HCT116 (cell line): ENCODE measurements around the gene PGM2L1. TPM values are rescaled to one million over a fixed set of nuclear protein-coding genes. Genes with fewer than 3 reads are reported as not detected.

Source experiments
- ATAC-seq: fragments of 200-7000 bp; cut with Tn5 transposase; 2 replicates; pipeline ENCODE4 v1.9.1; 2020; ENCODE audit warnings: mild to moderate bottlenecking, moderate library complexity
- BruUV-seq: library from RNA; stranded (reverse); fragments of 400-500 nt; replicated peaks from 2 replicates; lab custom pipeline; 2021; lab: Mats Ljungman, UMichigan
- CTCF ChIA-PET: fragments of 300-600 bp; sonication (Branson Sonifier 250); formaldehyde crosslinking; loops from one replicate; lab custom pipeline; 2021; ENCODE audit warnings: antibody characterized with exemption; lab: Charles Lee
- POLR2A ChIA-PET: fragments of 300-600, 350-600 bp; sonication (Branson Sonifier 250); formaldehyde crosslinking; loops from one replicate; lab custom pipeline; 2021; ENCODE audit warnings: antibody characterized with exemption; lab: Charles Lee
- RAD21 ChIA-PET, 2 experiments: fragments of 300-600 bp; sonication (Branson Sonifier 250); formaldehyde crosslinking; loops; one replicate each; lab custom pipeline; 2023; ENCODE audit warnings: low total read pairs in 2 of 2; ENCODE audit not compliant: uncharacterized antibody in 2 of 2, unreplicated experiment in 2 of 2, low non-redundant PET in 1 of 2; lab: Charles Lee
- DNase-seq: peaks from one replicate; pipeline ENCODE4 v3.0.0-alpha.2; 2010; ENCODE audit warnings: low read depth, low spot score
- H2AFZ ChIP-seq: fragments of 200-600 bp; shearing (Covaris generic), sonication (generic); 2 replicates; pipeline ENCODE4 v1.6.1; 2017; ENCODE audit warnings: low read depth, mixed run types, mixed read lengths, antibody characterized with exemption, low read length; ENCODE audit not compliant: poor library complexity, severe bottlenecking
- H3K27ac ChIP-seq: 2 replicates; pipeline ENCODE4 v1.5.1; 2012; ENCODE audit warnings: low read depth, low read length
- H3K27me3 ChIP-seq: fragments of 200-600 bp; sonication (generic); 2 replicates; pipeline ENCODE4 v1.6.1; 2016; ENCODE audit warnings: mixed run types, low read length, mixed read lengths; ENCODE audit not compliant: insufficient read depth
- H3K36me3 ChIP-seq, 2 experiments: fragments of 200-500 bp in 1 of 2; fragments of 200-600 bp in 1 of 2; sonication (Bioruptor generic) in 1 of 2; sonication (generic) in 1 of 2; 2 replicates each; pipeline versions ENCODE4 v1.5.1 to v1.6.1; 2014 to 2016; ENCODE audit warnings: low read length in 2 of 2, inconsistent platforms in 1 of 2, mixed read lengths in 1 of 2, mixed run types in 1 of 2; ENCODE audit not compliant: insufficient read depth in 2 of 2, control insufficient read depth in 1 of 2
- H3K4me1 ChIP-seq, 2 experiments: fragments of 200-600 bp in 1 of 2; sonication (generic) in 1 of 2; 2 replicates each; pipeline versions ENCODE4 v1.5.1 to v1.6.1; 2012 to 2017; ENCODE audit warnings: low read length in 2 of 2, inconsistent platforms in 1 of 2, mild to moderate bottlenecking in 1 of 2, mixed read lengths in 1 of 2, mixed run types in 1 of 2, moderate library complexity in 1 of 2; ENCODE audit not compliant: insufficient read depth in 2 of 2, control insufficient read depth in 1 of 2
- H3K4me2 ChIP-seq: fragments of 200-600 bp; sonication (generic); 2 replicates; pipeline ENCODE4 v1.6.1; 2017; ENCODE audit warnings: mixed run types, low read length, mixed read lengths
- H3K4me3 ChIP-seq, 2 experiments: fragments of 200-600 bp in 1 of 2; sonication (generic) in 1 of 2; replicated peaks in 1 of 2; 2 replicates each; pipeline ENCODE4 v1.5.1; 2011 to 2016; ENCODE audit warnings: low read length in 2 of 2, control low read depth in 1 of 2, low read depth in 1 of 2, mild to moderate bottlenecking in 1 of 2, mixed read lengths in 1 of 2, mixed run types in 1 of 2
- H3K79me2 ChIP-seq: fragments of 200-600 bp; sonication (generic); 2 replicates; pipeline ENCODE4 v1.6.1; 2017; ENCODE audit warnings: mild to moderate bottlenecking, mixed run types, low read length, moderate library complexity, mixed read lengths; ENCODE audit not compliant: insufficient read depth
- H3K9ac ChIP-seq: fragments of 200-600 bp; sonication (generic); 2 replicates; pipeline ENCODE4 v1.6.1; 2016; ENCODE audit warnings: low read length, mixed read lengths
- H3K9me2 ChIP-seq: fragments of 200-600 bp; sonication (generic), shearing (Covaris generic); 2 replicates; pipeline ENCODE4 v1.6.1; 2017; ENCODE audit warnings: mixed run types, mild to moderate bottlenecking, moderate library complexity; ENCODE audit not compliant: insufficient read depth
- H3K9me3 ChIP-seq, 2 experiments: fragments of 200-500 bp in 1 of 2; fragments of 200-600 bp in 1 of 2; sonication (Bioruptor generic) in 1 of 2; sonication (generic) in 1 of 2; 2 replicates each; pipeline ENCODE4 v1.6.1; 2014 to 2017; ENCODE audit warnings: low read length in 2 of 2, mixed read lengths in 2 of 2, inconsistent platforms in 1 of 2, low read depth in 1 of 2, mild to moderate bottlenecking in 1 of 2, mixed run types in 1 of 2, moderate library complexity in 1 of 2; ENCODE audit not compliant: control insufficient read depth in 1 of 2, insufficient read depth in 1 of 2
- H4K20me1 ChIP-seq: fragments of 200-600 bp; sonication (generic), shearing (Covaris generic); 2 replicates; pipeline ENCODE4 v1.6.1; 2017; ENCODE audit warnings: mixed run types, mild to moderate bottlenecking, moderate library complexity; ENCODE audit not compliant: insufficient read depth
- EGR1 ChIP-seq: IDR thresholded peaks from 2 replicates; pipeline ENCODE4 v1.6.1; 2012; ENCODE audit warnings: low read depth
- FOSL1 ChIP-seq: IDR thresholded peaks from 2 replicates; pipeline ENCODE4 v1.6.1; 2012; ENCODE audit warnings: low read depth
- JUND ChIP-seq: IDR thresholded peaks from 2 replicates; pipeline ENCODE4 v1.6.1; 2012
- POLR2A ChIP-seq: IDR thresholded peaks from 2 replicates; pipeline ENCODE4 v1.7.0; 2011; ENCODE audit warnings: borderline replicate concordance; ENCODE audit not compliant: insufficient read depth, insufficient read length; ENCODE audit errors: extremely low read depth
- POLR2AphosphoS5 ChIP-seq: IDR thresholded peaks from 2 replicates; pipeline ENCODE4 v1.6.1; 2011; ENCODE audit warnings: mild to moderate bottlenecking, low read depth, low read length, moderate library complexity
- RAD21 ChIP-seq: IDR thresholded peaks from 2 replicates; pipeline ENCODE4 v1.6.1; 2012; ENCODE audit warnings: low read depth, mild to moderate bottlenecking
- REST ChIP-seq: IDR thresholded peaks from 2 replicates; pipeline ENCODE4 v1.6.1; 2012; ENCODE audit warnings: low read depth
- SIN3A ChIP-seq: IDR thresholded peaks from 2 replicates; pipeline ENCODE4 v1.6.1; 2012; ENCODE audit warnings: low read depth
- SP1 ChIP-seq: IDR thresholded peaks from 2 replicates; pipeline ENCODE4 v1.6.1; 2012; ENCODE audit warnings: low read depth
- SRF ChIP-seq: IDR thresholded peaks from 2 replicates; pipeline ENCODE4 v1.6.1; 2012; ENCODE audit warnings: low read depth
- TCF7L2 ChIP-seq: IDR thresholded peaks from 2 replicates; pipeline ENCODE4 v1.7.0; 2011; ENCODE audit warnings: borderline replicate concordance, inconsistent platforms; ENCODE audit not compliant: insufficient read depth, insufficient read length; ENCODE audit errors: extremely low read depth
- ZBTB33 ChIP-seq: IDR thresholded peaks from 2 replicates; pipeline ENCODE4 v1.6.1; 2011; ENCODE audit warnings: mild to moderate bottlenecking, low read length, moderate library complexity; ENCODE audit not compliant: insufficient replicate concordance; ENCODE audit errors: extremely low read depth
- ZFX ChIP-seq: fragments of 450-650 bp; IDR thresholded peaks from 2 replicates; pipeline ENCODE4 v1.6.1; 2017
- intact Hi-C: fragments of 100-400 bp; cut with micrococcal nuclease; formaldehyde crosslinking; loops from 2 replicates; pipeline ENCODE4 v1.10.0; 2022
- total RNA-seq: library from RNA; stranded (reverse); gene quantifications from one replicate; pipeline ENCODE4 v1.2.1, GENCODE V29; 2021; ENCODE audit not compliant: unreplicated experiment
- TF ChIP-seq, protein P1 (sequence below): IDR thresholded peaks from 2 replicates; pipeline ENCODE4 v1.6.1; 2012

The PGM2L1 gene
- total RNA-seq, 1 experiment from 2014 or later = 4.9 TPM

DNA sequence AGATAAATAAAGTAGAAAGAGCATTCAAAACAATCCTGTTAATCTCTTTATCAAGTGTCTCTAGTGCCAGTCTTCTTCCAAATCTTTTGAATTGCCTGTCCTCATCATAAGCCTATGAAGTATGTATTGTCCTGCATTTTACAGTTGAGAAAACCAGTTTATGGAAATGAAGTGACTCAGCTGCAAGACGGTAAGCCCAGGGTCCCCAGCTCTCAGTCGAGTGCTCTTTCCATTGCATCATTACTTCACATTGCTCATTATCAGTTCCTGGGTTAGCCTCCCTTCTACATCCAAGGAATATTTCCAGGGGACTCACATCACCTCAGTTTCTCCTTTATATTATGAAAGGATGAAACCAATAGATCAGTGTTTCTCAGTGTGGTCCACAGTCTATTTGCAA, 77.7 kb downstream of the PGM2L1 start:
- BruUV-seq = no TSS peak
- H3K36me3 ChIP-seq = no peaks in the 10 kb centered on the region
- no peak for ATAC-seq
- no peaks in the 10 kb centered on the region; the same call in 1 of the 2 replicates for H3K9me2 ChIP-seq
- H3K4me2 ChIP-seq = no peak overlapping the region
- no peaks in the 10 kb centered on the region for H3K9me3 ChIP-seq
- H3K9ac ChIP-seq = no peak overlapping the region
- ChIA-PET POLR2A (no interaction called here), CTCF (interaction anchor here (1.3 to 1.4 kb wide), 2 partner anchors 12 to 129 kb away, joined by 6 to 7 read pairs; no protein-coding TSS in a partner anchor), RAD21 (no interaction called here)
- H2AFZ ChIP-seq = no peak overlapping the region
- intact Hi-C loops = no loop called here
- no peak for DNase-seq
- H3K79me2 ChIP-seq = no peaks in the 10 kb centered on the region
- no peak overlapping the region for H3K27ac ChIP-seq
- no peaks in the 10 kb centered on the region for H3K4me1 ChIP-seq
- H3K27me3 ChIP-seq = no peaks in the 10 kb centered on the region
- TF ChIP-seq, protein P1, sequence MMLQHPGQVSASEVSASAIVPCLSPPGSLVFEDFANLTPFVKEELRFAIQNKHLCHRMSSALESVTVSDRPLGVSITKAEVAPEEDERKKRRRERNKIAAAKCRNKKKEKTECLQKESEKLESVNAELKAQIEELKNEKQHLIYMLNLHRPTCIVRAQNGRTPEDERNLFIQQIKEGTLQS = no peak
- no peak for TF ChIP-seq RAD21
- no peak for TF ChIP-seq TCF7L2
- TF ChIP-seq FOSL1 = no peak
- H3K4me3 ChIP-seq = no peak overlapping the region
- no peaks in the 10 kb centered on the region for H4K20me1 ChIP-seq

DNA sequence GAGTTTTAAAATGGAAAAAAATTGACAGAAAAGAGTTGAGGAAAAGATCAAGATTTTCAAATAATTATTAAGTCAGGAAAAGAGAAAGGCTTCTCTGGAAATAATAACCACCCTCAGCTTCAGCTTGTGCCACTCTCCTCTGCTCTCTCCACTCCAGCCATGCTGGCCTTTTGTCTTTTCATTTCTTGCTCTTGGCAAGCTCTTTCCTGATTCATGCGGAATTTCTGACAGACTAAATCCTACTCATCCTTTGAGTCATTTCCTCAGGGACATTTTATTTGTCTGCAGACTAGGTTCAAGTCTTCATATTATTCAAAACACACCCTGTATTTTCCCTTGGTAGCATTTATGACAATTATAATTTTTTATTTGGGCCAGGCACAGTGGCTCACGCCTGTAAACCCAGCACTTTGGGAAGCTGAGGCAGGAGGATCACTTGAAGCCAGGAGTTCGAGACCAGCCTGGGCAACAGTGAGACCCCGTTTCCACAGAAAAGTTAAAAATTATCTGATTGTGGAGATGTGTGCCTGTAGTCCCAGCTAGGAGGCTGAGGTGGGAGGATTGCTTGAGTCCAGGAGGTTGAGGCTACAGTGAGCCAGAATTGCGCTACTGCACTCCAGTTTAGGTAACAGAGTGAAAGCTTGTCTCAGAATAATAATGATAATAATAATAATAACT, 79.0 kb downstream of the PGM2L1 start:
- no peak overlapping the region for H3K27ac ChIP-seq
- TF ChIP-seq EGR1 (no peak), REST (no peak), SP1 (no peak; the same call in 1 of the 2 replicates), RAD21 (no peak), FOSL1 (peak; percentile 75), JUND (peak; percentile 60; the same call in 1 of the 2 replicates), SRF (no peak), ZBTB33 (no peak), POLR2A (no peak), ZFX (no peak), POLR2AphosphoS5 (no peak), SIN3A (no peak)
- TF ChIP-seq, protein P1 = no peak

More for the DNA sequence above, 79.0 kb downstream of the PGM2L1 start:
- BruUV-seq = no TSS peak
- no peak for ATAC-seq
- Histone ChIP-seq H3K4me3 (no peak overlapping the region), H3K36me3 (no peaks in the 10 kb centered on the region), H4K20me1 (no peaks in the 10 kb centered on the region), H3K9me3 (no peaks in the 10 kb centered on the region), H3K27me3 (no peaks in the 10 kb centered on the region), H2AFZ (no peak overlapping the region), H3K9ac (no peak overlapping the region), H3K4me2 (no peak overlapping the region), H3K9me2 (no peaks in the 10 kb centered on the region; the same call in 1 of the 2 replicates), H3K4me1 (no peaks in the 10 kb centered on the region), H3K79me2 (no peaks in the 10 kb centered on the region)
- POLR2A ChIA-PET = no interaction called here
- CTCF ChIA-PET = interaction anchor here (1.0 kb wide), 1 partner anchor 64 kb away, joined by 3 read pairs; no protein-coding TSS in a partner anchor
- no peak for DNase-seq
- intact Hi-C loops = no loop called here
- RAD21 ChIA-PET = no interaction called here
